SK-N-MC (cell line): ENCODE measurements around the gene MRPL2.

Source experiments
- EZH2 ChIP-seq: fragments of 200-600 bp; sonication (generic); IDR thresholded peaks from one replicate; pipeline ENCODE4 v1.6.1; 2017; ENCODE audit warnings: antibody characterized with exemption
- POLR2AphosphoS5 ChIP-seq: IDR thresholded peaks from 2 replicates; pipeline ENCODE4 v1.6.1; 2012; ENCODE audit warnings: mild to moderate bottlenecking, low read depth, low read length, borderline replicate concordance

GRCh38 chr6:43058531-43058930 lies 703 bp downstream of the MRPL2 start:
- TF ChIP-seq POLR2AphosphoS5, result no peak
- TF ChIP-seq EZH2, result no peak
